C4-2B (cell line): ENCODE data around the gene CCL11.

ENCODE experiments used
- ZFX ChIP-seq: fragments of 450-650 bp; IDR thresholded peaks from 2 replicates; pipeline ENCODE4 v1.6.1; 2017
- TF ChIP-seq, protein P1 (sequence below): fragments of 450-650 bp; conservative IDR thresholded peaks from 2 replicates; pipeline ENCODE4 v1.5.1; 2017; ENCODE audit warnings: mild to moderate bottlenecking

DNA sequence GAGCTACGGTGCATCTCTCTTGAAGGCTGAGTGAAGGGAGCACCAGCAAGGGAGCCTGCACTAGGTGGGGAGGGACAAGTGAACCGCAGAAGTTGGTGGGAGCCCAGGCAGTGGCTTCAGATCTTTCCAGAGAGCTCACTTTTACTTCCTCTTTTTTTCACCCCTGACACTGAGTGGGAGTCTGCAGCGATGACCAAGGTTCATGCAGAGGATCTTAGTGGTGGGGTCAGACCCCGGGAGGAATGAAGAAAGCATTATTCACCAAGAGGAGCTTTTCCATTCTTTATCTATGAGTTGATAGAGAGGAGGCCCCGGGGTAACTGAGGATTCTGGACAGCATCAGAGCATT is 33.5 kb upstream of the CCL11 start:
- TF ChIP-seq, protein P1, sequence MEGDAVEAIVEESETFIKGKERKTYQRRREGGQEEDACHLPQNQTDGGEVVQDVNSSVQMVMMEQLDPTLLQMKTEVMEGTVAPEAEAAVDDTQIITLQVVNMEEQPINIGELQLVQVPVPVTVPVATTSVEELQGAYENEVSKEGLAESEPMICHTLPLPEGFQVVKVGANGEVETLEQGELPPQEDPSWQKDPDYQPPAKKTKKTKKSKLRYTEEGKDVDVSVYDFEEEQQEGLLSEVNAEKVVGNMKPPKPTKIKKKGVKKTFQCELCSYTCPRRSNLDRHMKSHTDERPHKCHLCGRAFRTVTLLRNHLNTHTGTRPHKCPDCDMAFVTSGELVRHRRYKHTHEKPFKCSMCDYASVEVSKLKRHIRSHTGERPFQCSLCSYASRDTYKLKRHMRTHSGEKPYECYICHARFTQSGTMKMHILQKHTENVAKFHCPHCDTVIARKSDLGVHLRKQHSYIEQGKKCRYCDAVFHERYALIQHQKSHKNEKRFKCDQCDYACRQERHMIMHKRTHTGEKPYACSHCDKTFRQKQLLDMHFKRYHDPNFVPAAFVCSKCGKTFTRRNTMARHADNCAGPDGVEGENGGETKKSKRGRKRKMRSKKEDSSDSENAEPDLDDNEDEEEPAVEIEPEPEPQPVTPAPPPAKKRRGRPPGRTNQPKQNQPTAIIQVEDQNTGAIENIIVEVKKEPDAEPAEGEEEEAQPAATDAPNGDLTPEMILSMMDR, result no peak
- no peak for TF ChIP-seq ZFX
